ENCODE results near the gene EPHB1.

The EPHB1 gene

GRCh38 chr3:134883697-134884385 is 88.8 kb downstream of the EPHB1 start:
- no peak for DNase-seq (ENCODE audit: low spot score)

- no peak for DNase-seq (ENCODE audit: low spot score)
These were observed 91.0 kb downstream of the EPHB1 start for GRCh38 chr3:134885877-134886621.

- no peak for DNase-seq (ENCODE audit: low spot score)
These were observed 91.9 kb downstream of the EPHB1 start for GRCh38 chr3:134886991-134887390.

GRCh38 chr3:134887536-134887935 is 92.5 kb downstream of the EPHB1 start:
- DNase-seq (ENCODE audit: low spot score) = no peak

- DNase-seq (ENCODE audit: low spot score) = no peak
These were observed 97.3 kb downstream of the EPHB1 start for GRCh38 chr3:134892326-134892725.

GRCh38 chr3:134892761-134893160 is 97.7 kb downstream of the EPHB1 start:
- DNase-seq (ENCODE audit: low spot score) = no peak

- no peak for DNase-seq (ENCODE audit: low spot score)
These were observed 99.5 kb downstream of the EPHB1 start for GRCh38 chr3:134894533-134894932.

- DNase-seq (ENCODE audit: low spot score) = no peak
These were observed 100.1 kb downstream of the EPHB1 start for GRCh38 chr3:134895181-134895580.

- DNase-seq (ENCODE audit: low spot score) = no peak
These were observed 101.1 kb downstream of the EPHB1 start for GRCh38 chr3:134896141-134896540.

GRCh38 chr3:134896696-134897095 is 101.6 kb downstream of the EPHB1 start:
- DNase-seq (ENCODE audit: low spot score) = no peak

GRCh38 chr3:134897391-134898141 is 102.5 kb downstream of the EPHB1 start:
- DNase-seq (ENCODE audit: low spot score) = no peak

- DNase-seq (ENCODE audit: low spot score) = no peak
These were observed 103.2 kb downstream of the EPHB1 start for GRCh38 chr3:134898181-134898754.

- no peak for DNase-seq (ENCODE audit: low spot score)
These were observed 104.7 kb downstream of the EPHB1 start for GRCh38 chr3:134899786-134900185.

GRCh38 chr3:134900482-134900881 is 105.4 kb downstream of the EPHB1 start:
- DNase-seq (ENCODE audit: low spot score) = no peak

GRCh38 chr3:134901461-134901860 is 106.4 kb downstream of the EPHB1 start:
- no peak for DNase-seq (ENCODE audit: low spot score)

GRCh38 chr3:134903837-134904236 is 108.8 kb downstream of the EPHB1 start:
- no peak for DNase-seq (ENCODE audit: low spot score)

- no peak for DNase-seq (ENCODE audit: low spot score)
These were observed 109.2 kb downstream of the EPHB1 start for GRCh38 chr3:134904241-134904771.

GRCh38 chr3:134904776-134905646 is 110.0 kb downstream of the EPHB1 start:
- DNase-seq (ENCODE audit: low spot score) = no peak

GRCh38 chr3:134905647-134905935 is 110.5 kb downstream of the EPHB1 start:
- DNase-seq (ENCODE audit: low spot score) = no peak

- DNase-seq (ENCODE audit: low spot score) = no peak
These were observed 113.2 kb downstream of the EPHB1 start for GRCh38 chr3:134908271-134908670.

GRCh38 chr3:134910026-134910425 is 115.0 kb downstream of the EPHB1 start:
- DNase-seq (ENCODE audit: low spot score) = no peak
